A549 (cell line): ENCODE data around the gene SPSB2. TPM values are rescaled to one million over a fixed set of nuclear protein-coding genes. Genes with fewer than 3 reads are reported as not detected.

Source experiments
- ATAC-seq, 2 experiments: fragments of 200-7000 bp in 1 of 2; fragments of >200 bp in 1 of 2; cut with Nextera tagmentation in 1 of 2; cut with Tn5 transposase in 1 of 2; 3 replicates each; pipeline versions ENCODE4 v1.8.0 to v1.9.1; 2018 to 2020; ENCODE audit warnings: mild to moderate bottlenecking in 1 of 2, moderate library complexity in 1 of 2
- CTCF ChIA-PET: fragments of 300-600 bp; sonication (Branson Sonifier 250); formaldehyde crosslinking; extraction: SDS; loops from one replicate; lab custom pipeline; 2021; ENCODE audit warnings: antibody characterized with exemption, inconsistent platforms; lab: Yijun Ruan, JAX
- POLR2A ChIA-PET: fragments of 350-600 bp; formaldehyde crosslinking; extraction: SDS; loops from one replicate; lab custom pipeline; 2021; ENCODE audit warnings: antibody characterized with exemption, inconsistent platforms; lab: Yijun Ruan, JAX
- DNase-seq, 2 experiments: peaks; one replicate each; pipeline versions ENCODE4 v3.0.0 to v3.0.0-alpha.2; 2011 to 2016; ENCODE audit warnings: low read depth in 1 of 2, low spot score in 1 of 2
- FAIRE-seq: peaks from 2 replicates; lab custom pipeline; 2011; peaks lifted over from hg19 to GRCh38; lab: Jason Lieb, UNC
- H3K27ac ChIP-seq, 2 experiments: fragments of >200 bp; sonication (Bioruptor Twin); formaldehyde crosslinking; 3 replicates each; pipeline ENCODE4 v1.5.1; 2016 to 2017
- H3K4me1 ChIP-seq: fragments of >200 bp; sonication (Bioruptor Twin); formaldehyde crosslinking; 3 replicates; pipeline ENCODE4 v1.6.1; 2016
- H3K4me2 ChIP-seq: fragments of >200 bp; sonication (Bioruptor Twin); formaldehyde crosslinking; 3 replicates; pipeline ENCODE4 v1.6.1; 2016
- H3K4me3 ChIP-seq: fragments of >200 bp; sonication (Bioruptor Twin); formaldehyde crosslinking; 3 replicates; pipeline ENCODE4 v1.5.1; 2016
- H3K9me3 ChIP-seq: fragments of >200 bp; sonication (Bioruptor Twin); formaldehyde crosslinking; 3 replicates; pipeline ENCODE4 v1.6.1; 2016
- CHD2 ChIP-seq: fragments of 150-350 bp; IDR thresholded peaks from 2 replicates; pipeline ENCODE4 v1.6.1; 2014; ENCODE audit warnings: low read length; ENCODE audit not compliant: partially characterized antibody
- EP300 ChIP-seq, 2 experiments: fragments of >200 bp; sonication (Bioruptor Twin); formaldehyde crosslinking; IDR thresholded peaks; 2 replicates in 1 of 2; 3 replicates in 1 of 2; pipeline ENCODE4 v1.6.1; 2016 to 2017
- FOXS1 ChIP-seq: fragments of 250-450 bp; sonication (Bioruptor Pico); IDR thresholded peaks from 2 replicates; pipeline ENCODE4 v1.5.0; 2020; ENCODE audit warnings: mild to moderate bottlenecking, moderate library complexity
- HMGXB4 ChIP-seq: fragments of 250-450 bp; sonication (Bioruptor Pico); IDR thresholded peaks from 2 replicates; pipeline ENCODE4 v1.5.0; 2021; ENCODE audit warnings: mild to moderate bottlenecking, moderate library complexity, borderline replicate concordance
- HOXB13 ChIP-seq: fragments of 250-450 bp; sonication (Bioruptor Pico); IDR thresholded peaks from 2 replicates; pipeline ENCODE4 v1.5.0; 2020; ENCODE audit warnings: low read depth, mild to moderate bottlenecking, moderate library complexity
- HOXB5 ChIP-seq: fragments of 250-450 bp; sonication (Bioruptor Pico); IDR thresholded peaks from 2 replicates; pipeline ENCODE4 v1.5.0; 2020; ENCODE audit warnings: mild to moderate bottlenecking, moderate library complexity
- JUN ChIP-seq, 2 experiments: fragments of >200 bp; sonication (Bioruptor Twin); formaldehyde crosslinking; IDR thresholded peaks; 2 replicates in 1 of 2; 3 replicates in 1 of 2; pipeline ENCODE4 v1.6.1; 2016 to 2017
- MAFK ChIP-seq: fragments of 450-650 bp; IDR thresholded peaks from 2 replicates; pipeline ENCODE4 v1.6.1; 2014; ENCODE audit not compliant: partially characterized antibody
- MYC ChIP-seq: IDR thresholded peaks from 2 replicates; pipeline ENCODE4 v1.6.1; 2012; ENCODE audit warnings: mild to moderate bottlenecking, inconsistent platforms, low read length, improper control_type of control experiment, borderline replicate concordance
- NPAS2 ChIP-seq: fragments of 250-450 bp; sonication (Bioruptor Pico); IDR thresholded peaks from 2 replicates; pipeline ENCODE4 v1.8.0; 2022; ENCODE audit warnings: mild to moderate bottlenecking, moderate library complexity, borderline replicate concordance
- PHF8 ChIP-seq: fragments of 200-600 bp; sonication (generic); IDR thresholded peaks from 2 replicates; pipeline ENCODE4 v1.6.1; 2016; ENCODE audit warnings: low read depth, mild to moderate bottlenecking, antibody characterized with exemption, moderate library complexity, borderline replicate concordance
- RARB ChIP-seq: fragments of 250-450 bp; sonication (Bioruptor Pico); IDR thresholded peaks from 2 replicates; pipeline ENCODE4 v1.8.0; 2021; ENCODE audit warnings: mild to moderate bottlenecking, moderate library complexity
- RNF2 ChIP-seq: fragments of 200-600 bp; sonication (generic); IDR thresholded peaks from 2 replicates; pipeline ENCODE4 v1.6.1; 2016; ENCODE audit warnings: low read depth, mild to moderate bottlenecking, antibody characterized with exemption, moderate library complexity, borderline replicate concordance
- TFCP2L1 ChIP-seq: fragments of 250-450 bp; sonication (Bioruptor Pico); IDR thresholded peaks from 2 replicates; pipeline ENCODE4 v1.5.0; 2021; ENCODE audit warnings: mild to moderate bottlenecking
- TP53 ChIP-seq: fragments of 250-450 bp; sonication (Bioruptor Pico); IDR thresholded peaks from 2 replicates; pipeline ENCODE4 v1.5.0; 2021; ENCODE audit warnings: mild to moderate bottlenecking, moderate library complexity
- ZNF302 ChIP-seq: fragments of 250-450 bp; sonication (Bioruptor Pico); IDR thresholded peaks from 2 replicates; pipeline ENCODE4 v1.9.0; 2021; ENCODE audit warnings: inconsistent platforms, mild to moderate bottlenecking, moderate library complexity
- WGBS: methylation state at CpG from one replicate; pipeline ENCODE4 v1.1.6; 2017; ENCODE audit errors: missing lambda C conversion rate; 5-methylcytosine and 5-hydroxymethylcytosine counted together
- polyA plus RNA-seq, 4 experiments: library from polyadenylated mRNA; depleted of rRNA in 3 of 4; stranded (reverse); fragments of >200 nt; fragmentation: RNase III in 1 of 4; extraction: RNeasy Plus Mini Kit Qiagen cat#74134 plus additional on column Dnase treatment in 1 of 4; gene quantifications; 2 replicates in 3 of 4; 3 replicates in 1 of 4; pipeline ENCODE4 v1.2.3, GENCODE V29; 2011 to 2017
- TF ChIP-seq, protein P1 (sequence below): IDR thresholded peaks from 2 replicates; pipeline ENCODE4 v1.6.1; 2012

Gene SPSB2
- polyA plus RNA-seq, 2 of the 4 experiments (the other 2 are of a cell fraction): 16.8 to 21.8 TPM

DNA sequence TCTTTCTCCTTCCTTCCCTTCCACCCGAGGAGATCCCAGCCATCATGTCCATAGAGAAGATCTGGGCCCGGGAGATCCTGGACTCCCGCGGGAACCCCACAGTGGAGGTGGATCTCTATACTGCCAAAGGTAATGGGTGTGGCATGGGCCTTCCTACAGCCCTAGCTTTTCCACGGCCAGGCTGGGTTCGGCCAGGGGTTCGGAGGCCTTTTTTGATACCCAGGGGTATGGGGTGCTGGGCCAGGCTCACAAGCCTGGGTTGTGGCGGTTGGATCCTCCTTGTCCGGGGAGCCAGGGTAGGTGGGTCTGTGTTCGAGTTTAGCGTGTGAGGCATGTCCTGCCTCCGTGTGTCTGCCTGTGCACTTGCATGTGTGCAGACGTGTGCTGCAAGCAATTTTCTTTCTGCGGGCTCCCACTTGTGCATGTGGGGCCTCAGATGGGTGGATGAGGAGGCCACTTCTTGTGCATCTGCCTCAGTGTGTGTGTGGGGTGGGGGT lies 42.7 kb upstream of the SPSB2 start:
- no peaks in the 10 kb centered on the region for H3K9me3 ChIP-seq
- H3K4me2 ChIP-seq: peak overlapping the region; percentile 94
- 70% methylated on average over 14 of the region's 14 CpGs for WGBS
- H3K4me1 ChIP-seq: peaks cover 17% of the 10 kb centered on the region
- peak overlapping the region in 1 of 2 experiments; percentile 93; a peak in 3 of 6 replicates for H3K27ac ChIP-seq
- peak overlapping the region; percentile 63 for H3K4me3 ChIP-seq
- no peak for ATAC-seq
- no peak for DNase-seq
- no peak for FAIRE-seq
- TF ChIP-seq HOXB13 (CRISPR knock-in tag): no peak
- no peak for TF ChIP-seq PHF8
- TF ChIP-seq HOXB5 (CRISPR knock-in tag): no peak
- no peak for TF ChIP-seq ZNF302 (CRISPR knock-in tag)
- TF ChIP-seq JUN (IDR thresholded peaks at IDR 0.05): no peak
- no peak for TF ChIP-seq FOXS1 (CRISPR knock-in tag)
- TF ChIP-seq RNF2: no peak
- TF ChIP-seq TP53 (CRISPR knock-in tag): no peak
- no peak for TF ChIP-seq TFCP2L1 (CRISPR knock-in tag)
- no peak for TF ChIP-seq HMGXB4 (CRISPR knock-in tag)
- TF ChIP-seq NPAS2 (CRISPR knock-in tag): no peak
- TF ChIP-seq MAFK: no peak
- TF ChIP-seq, protein P1, sequence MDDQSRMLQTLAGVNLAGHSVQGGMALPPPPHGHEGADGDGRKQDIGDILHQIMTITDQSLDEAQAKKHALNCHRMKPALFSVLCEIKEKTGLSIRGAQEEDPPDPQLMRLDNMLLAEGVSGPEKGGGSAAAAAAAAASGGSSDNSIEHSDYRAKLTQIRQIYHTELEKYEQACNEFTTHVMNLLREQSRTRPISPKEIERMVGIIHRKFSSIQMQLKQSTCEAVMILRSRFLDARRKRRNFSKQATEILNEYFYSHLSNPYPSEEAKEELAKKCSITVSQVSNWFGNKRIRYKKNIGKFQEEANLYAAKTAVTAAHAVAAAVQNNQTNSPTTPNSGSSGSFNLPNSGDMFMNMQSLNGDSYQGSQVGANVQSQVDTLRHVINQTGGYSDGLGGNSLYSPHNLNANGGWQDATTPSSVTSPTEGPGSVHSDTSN: no peak
- TF ChIP-seq MYC: no peak
- CTCF ChIA-PET: interaction anchor here (1.0 to 22.2 kb wide), 5 partner anchors 9 to 46 kb away, joined by 3 to 232 read pairs (median 10); partner anchors contain the start of genes ATN1, SPSB2 and TPI1
- POLR2A ChIA-PET: no interaction called here

- FAIRE-seq: no peak
- WGBS: 16% methylated on average over 26 of the region's 29 CpGs
- no peaks in the 10 kb centered on the region for H3K9me3 ChIP-seq
- H3K4me3 ChIP-seq: peak overlapping the region; percentile 63
- peak; percentile 47 to 65 for DNase-seq
- H3K27ac ChIP-seq: peak overlapping the region; percentile 74 to 93
- H3K4me1 ChIP-seq: peaks cover 17% of the 10 kb centered on the region
- ChIA-PET POLR2A (interaction anchor here (1.0 to 1.4 kb wide), 4 partner anchors 10 to 42 kb away, joined by 4 to 16 read pairs (median 6); partner anchors contain the start of genes C12orf57, RNU7-1 and SPSB2), CTCF (interaction anchor here (1.0 to 22.2 kb wide), 3 partner anchors 10 to 89 kb away, joined by 3 to 232 read pairs (median 91); partner anchors contain the start of genes ATN1, SPSB2 and TPI1)
- ATAC-seq: peak; percentile 54 to 64; a peak in 5 of 6 replicates
- H3K4me2 ChIP-seq: peak overlapping the region; percentile 94
- TF ChIP-seq EP300 (IDR thresholded peaks at IDR 0.05) (no peak), RARB (CRISPR knock-in tag) (no peak), CHD2 (no peak)
Measured at GRCh38 chr12:6914947-6915788, 42.1 kb upstream of the SPSB2 start.
